Posterior cingulate gyrus (tissue), 11 donors: ENCODE measurements around the gene LYPD5.
"Not testable (repeated sequence)": the region's sequence is repeated elsewhere in the genome, so short reads cannot be mapped to it uniquely, and the experiment has no call there.

ENCODE experiments used
- DNase-seq, 10 donors: peaks; one replicate each; pipeline versions ENCODE4 v3.0.0 to v3.0.0-alpha.2; 2020 to 2021; ENCODE audit warnings: mixed read lengths in 3 of 10
- intact Hi-C: fragments of 100-400 bp; cut with DNase I; formaldehyde crosslinking; loops from one replicate; pipeline ENCODE4 v1.15.1; 2023

Gene LYPD5, protein sequence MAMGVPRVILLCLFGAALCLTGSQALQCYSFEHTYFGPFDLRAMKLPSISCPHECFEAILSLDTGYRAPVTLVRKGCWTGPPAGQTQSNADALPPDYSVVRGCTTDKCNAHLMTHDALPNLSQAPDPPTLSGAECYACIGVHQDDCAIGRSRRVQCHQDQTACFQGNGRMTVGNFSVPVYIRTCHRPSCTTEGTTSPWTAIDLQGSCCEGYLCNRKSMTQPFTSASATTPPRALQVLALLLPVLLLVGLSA

DNA sequence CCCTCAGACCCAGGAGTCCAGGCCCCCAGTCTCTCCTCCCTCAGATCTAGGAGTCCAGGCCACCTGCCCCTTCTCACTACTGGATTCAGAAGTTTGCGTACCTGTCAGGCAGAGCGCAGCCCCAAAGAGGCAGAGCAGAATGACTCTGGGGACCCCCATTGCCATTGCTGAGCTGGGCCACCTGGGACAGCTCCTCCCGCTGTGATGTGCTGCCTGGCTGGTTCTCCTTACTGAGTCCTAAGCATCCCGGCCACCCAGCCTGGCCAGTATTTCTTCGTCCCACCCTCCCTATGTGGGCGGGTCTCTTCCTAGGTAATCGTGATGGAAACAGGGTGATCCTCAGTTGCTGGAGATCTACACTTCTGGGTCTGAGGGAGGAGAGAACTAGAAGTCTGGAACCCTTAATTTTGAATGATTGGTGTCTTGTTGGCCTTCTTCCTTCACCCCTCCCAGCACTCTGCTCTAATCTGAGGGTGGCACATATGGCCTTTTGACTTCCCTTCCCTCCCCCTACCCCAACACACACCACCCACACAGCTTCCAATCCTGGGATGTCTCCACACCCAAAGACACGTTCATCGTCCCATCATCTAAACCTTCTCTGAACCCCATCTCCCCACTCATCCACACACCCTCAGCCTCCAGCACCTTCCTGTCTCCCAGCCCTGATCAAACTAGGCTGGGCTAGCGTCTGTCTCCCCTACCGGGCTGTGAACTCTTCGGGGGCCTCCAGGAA lies at the start of gene LYPD5:
TSS of gene LYPD5 (minus strand) at position 232 of the 736 bp plus-strand sequence. CDS start at position 165, 67 bp downstream.
- intact Hi-C loops: no loop called here
- DNase-seq: no peak

DNA sequence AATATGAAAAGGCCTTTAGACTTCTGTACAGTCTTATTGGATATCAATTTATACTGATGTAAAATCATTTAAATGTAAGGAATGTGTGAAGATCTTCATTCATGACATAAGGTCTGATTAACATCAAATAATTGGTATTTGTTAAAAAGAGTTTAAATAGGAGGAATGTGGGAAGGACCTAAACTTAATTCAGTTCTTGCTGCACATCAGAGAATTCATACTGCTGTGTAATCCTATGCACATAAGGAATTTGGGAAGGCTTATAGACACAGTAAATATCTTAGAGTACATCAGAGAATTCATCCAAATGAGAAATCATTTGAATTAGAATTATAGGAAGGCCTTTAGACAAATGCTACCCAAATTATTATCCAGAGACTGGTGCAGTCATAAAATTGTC lies 46.6 kb upstream of the LYPD5 start:
- no peak for DNase-seq
- intact Hi-C loops: no loop called here

DNA sequence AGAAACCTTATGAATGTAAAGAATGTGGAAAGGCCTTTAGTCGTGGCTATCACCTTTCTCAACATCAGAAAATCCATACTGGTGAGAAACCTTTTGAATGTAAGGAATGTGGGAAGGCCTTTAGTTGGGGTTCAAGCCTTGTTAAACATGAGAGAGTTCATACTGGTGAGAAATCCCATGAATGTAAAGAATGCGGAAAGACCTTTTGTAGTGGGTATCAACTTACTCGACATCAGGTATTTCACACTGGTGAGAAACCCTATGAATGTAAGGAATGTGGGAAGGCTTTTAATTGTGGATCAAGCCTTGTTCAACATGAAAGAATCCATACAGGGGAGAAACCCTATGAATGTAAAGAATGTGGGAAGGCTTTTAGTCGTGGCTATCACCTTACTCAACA lies 45.6 kb upstream of the LYPD5 start:
- intact Hi-C loops: no loop called here
- no peak for DNase-seq

DNA sequence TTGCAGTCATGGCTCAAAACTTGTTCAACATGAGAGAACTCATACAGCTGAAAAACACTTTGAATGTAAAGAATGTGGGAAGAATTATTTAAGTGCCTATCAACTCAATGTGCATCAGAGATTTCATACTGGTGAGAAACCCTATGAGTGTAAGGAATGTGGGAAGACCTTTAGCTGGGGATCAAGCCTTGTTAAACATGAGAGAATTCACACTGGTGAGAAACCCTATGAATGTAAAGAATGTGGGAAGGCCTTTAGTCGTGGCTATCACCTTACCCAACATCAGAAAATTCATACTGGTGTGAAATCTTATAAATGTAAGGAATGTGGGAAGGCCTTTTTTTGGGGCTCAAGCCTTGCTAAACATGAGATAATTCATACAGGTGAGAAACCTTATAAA lies 45.0 kb upstream of the LYPD5 start:
- intact Hi-C loops: no loop called here
- DNase-seq: no peak

DNA sequence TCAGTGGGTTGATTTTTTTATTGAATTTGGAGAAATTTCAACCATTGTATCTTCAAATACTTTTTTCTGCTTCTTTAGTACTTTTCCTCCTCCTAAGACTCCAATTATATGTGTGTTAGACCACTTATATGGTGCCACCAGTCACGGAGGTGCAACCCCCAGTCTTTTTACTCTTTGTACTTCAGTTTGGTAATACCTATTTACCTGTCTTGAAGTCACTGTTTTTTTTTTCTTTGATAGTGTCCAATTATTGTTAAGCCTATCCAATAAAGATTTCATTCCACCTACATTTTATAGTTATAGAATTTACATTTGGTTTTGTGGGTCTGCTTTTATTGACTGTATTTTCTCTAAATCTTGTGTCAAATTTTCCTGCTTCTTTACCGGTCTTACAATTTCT lies 39.8 kb upstream of the LYPD5 start:
- intact Hi-C loops: no loop called here
- DNase-seq: no peak

DNA sequence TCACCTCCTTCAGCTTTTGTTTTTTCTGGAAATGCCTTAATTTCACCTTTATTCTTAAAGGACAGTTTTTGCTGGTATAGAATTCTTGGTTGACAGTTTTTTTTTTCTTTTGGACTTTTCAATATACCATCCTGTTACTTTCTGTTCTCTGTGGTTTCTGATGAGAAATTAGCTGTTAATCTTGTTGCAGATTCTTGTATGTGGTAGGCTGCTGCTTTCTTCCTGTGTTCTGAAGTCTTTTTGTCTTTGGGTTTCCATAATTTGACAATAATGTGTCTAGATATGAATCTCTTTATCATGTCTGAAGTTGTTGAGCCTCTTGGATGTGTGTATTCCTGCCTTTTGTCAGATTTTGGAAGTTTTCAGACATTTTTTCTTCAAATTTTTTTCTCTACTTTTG lies 36.9 kb upstream of the LYPD5 start:
- no peak for DNase-seq
- intact Hi-C loops: no loop called here

DNA sequence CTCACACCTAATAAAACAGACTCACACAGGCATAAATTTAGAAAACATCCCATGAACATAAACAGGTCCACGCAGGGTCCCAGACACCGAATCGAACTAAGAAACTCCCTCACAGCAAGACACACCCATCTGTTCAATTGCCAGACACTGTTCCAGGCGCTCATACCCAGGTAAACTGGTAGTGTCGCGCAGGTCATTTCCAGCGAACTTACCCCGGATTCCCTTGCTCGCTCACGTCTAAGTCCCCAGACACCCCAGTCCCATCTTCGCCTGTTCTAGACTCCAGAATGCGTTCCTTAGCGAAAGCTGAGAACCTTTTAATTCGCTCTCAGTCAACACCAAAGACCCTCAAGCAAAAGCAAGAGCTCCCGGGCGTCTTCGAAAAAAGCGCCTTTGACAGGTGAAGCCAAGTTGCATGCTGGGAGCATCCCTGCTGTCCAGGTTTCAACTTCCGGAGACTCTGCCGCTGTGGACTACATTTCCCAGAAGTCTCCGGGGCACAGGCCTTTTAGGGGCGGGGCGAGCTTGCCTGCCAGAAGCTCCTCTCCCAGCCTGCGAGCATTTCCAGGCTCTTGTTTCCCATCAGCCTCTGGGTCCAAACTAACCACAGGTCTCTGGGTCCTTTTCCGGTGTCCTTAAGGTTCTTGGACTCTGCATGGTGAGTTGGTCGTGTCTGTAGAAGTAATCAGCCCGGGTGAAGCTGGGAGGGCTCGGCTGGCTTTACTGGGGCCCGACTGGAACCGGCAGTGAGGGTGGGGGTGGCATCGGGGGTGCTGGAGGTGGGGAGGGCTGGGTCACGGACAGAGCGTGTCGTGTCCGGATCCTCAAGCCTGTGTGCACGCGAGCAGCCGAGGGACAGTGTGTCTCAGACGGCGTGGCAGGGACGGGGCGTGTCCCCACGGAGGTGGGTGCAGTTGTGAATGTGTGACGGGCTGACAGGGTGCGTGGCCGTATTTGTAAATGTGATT lies 24.8 kb upstream of the LYPD5 start, which contains the start of gene ZNF283:
TSS of gene ZNF283 (plus strand) at position 535 of the 968 bp plus-strand sequence. CDS start 6,184 bp downstream, outside the sequence.
- intact Hi-C loops: loop anchor here (10.0 kb wide), 1 partner anchor 108 kb away; the partner anchor contains the start of gene ZNF45

DNA sequence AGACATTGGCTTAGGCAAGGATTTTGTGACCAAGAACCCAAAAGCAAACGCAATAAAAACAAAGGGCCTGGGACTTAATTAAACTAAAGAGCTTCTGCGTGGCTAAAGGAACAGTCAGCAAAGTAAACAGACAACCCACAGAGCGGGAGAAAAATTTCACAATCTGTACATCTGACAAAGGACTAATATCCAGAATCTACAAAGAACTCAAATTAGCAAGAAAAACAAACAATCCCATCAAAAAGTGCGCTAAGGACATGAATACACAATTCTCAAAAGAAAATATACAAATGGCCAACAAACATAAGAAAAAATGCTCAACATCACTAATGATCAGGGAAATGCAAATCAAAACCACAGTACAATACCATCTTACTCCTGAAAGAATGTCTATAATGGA lies 22.3 kb upstream of the LYPD5 start:
- intact Hi-C loops: loop anchor here (10.0 kb wide), 1 partner anchor 110 kb away; the partner anchor contains the start of gene ZNF45
- not testable (repeated sequence) for DNase-seq

More for the DNA sequence above, 24.8 kb upstream of the LYPD5 start, which contains the start of gene ZNF283:
- peak; percentile 90 to 99 (median 92) for DNase-seq

DNA sequence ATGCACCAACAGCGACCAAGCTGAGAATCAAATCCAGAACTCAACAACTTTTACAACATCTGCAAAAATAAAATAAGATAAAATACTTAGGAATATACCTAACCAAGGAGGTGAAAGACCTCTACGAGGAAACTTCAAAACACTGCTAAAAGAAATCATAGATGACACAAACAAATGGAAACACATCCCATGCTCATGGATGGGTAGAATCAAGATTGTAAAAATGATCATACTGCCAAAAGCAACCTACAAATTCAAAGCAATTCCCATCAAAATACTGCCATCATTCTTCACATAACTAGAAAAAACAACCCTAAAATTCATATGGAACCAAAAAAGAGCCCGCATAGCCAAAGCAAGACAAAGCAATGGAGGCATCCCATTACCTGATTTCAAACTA lies 21.6 kb upstream of the LYPD5 start:
- not testable (repeated sequence) for DNase-seq
- intact Hi-C loops: loop anchor here (10.0 kb wide), 1 partner anchor 111 kb away; the partner anchor contains the start of gene ZNF45

DNA sequence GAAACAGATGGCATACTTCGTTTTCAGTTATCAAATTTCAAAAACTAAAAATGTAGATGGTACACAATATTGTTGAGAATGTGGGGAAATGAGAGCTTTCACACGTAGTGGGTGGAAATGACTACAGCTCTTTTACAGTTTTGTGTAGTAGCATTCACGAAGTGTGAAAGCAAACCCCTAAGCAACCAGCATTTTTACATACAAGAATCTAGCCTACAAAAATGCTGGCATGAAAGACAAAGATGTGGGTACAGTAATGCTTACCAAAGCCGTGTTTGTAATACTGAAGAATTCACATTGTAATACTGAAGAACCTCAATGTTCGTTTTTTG lies 18.6 kb upstream of the LYPD5 start:
- intact Hi-C loops: loop anchor here (10.0 kb wide), 1 partner anchor 114 kb away; the partner anchor contains the start of gene ZNF45
- DNase-seq: no peak

DNA sequence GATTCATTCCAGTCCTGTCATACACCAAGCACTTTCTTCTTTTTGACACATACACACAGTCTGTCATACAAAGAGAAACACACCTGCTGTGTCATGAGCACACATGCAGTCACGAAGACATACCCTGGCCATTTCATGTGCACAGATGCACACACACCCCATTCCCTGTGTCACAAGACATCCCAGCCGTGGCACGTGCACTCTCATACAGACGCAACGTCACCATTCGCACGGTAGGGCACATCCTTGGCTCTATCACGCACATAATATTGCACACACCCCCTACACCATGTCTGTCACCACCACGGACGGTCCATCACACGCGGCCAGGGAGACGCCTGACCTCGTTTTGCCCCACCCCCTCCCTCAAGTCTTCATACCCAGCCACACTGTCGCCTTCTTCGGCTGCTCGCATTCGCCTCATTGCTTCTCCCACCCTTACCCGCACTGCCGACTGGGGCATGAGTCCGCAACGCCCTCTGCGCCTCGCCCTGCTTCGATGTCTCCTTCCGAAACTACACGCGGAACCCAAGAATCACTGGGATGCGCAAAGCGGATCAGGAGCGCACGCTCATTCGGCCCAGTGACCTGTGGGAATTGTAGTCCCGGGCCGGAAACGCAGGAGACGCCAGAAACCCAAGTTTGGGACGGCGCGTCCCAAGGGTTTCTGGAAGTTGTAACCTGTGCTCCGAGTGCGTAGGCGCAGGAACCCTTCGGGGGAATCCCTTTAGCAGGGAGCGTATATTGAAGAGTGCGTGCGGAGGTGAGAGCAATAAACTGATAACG lies 18.0 kb upstream of the LYPD5 start:
- intact Hi-C loops: loop anchor here (10.0 kb wide), 1 partner anchor 115 kb away; the partner anchor contains the start of gene ZNF45
- DNase-seq: peak; percentile 47 to 94 (median 66)

DNA sequence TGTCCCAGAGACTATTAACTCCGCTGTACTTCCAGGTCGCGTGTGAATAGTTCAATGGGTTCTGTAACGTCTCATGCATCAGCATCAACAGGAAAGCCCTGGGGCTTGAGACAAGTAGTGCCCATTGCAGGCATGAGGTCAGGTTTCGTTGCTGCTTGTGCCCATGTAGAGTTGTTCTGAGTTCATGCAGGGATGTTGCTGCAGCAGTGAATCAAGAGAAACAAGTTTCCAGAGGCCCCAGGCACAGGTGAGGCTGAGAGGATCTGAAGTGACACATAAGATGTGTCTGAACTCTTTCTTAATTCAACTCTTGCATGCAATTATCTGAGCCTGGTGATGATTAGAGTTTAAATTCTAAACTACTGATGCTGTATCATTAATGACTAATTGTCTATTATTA lies 16.3 kb upstream of the LYPD5 start:
- intact Hi-C loops: no loop called here
- no peak for DNase-seq

DNA sequence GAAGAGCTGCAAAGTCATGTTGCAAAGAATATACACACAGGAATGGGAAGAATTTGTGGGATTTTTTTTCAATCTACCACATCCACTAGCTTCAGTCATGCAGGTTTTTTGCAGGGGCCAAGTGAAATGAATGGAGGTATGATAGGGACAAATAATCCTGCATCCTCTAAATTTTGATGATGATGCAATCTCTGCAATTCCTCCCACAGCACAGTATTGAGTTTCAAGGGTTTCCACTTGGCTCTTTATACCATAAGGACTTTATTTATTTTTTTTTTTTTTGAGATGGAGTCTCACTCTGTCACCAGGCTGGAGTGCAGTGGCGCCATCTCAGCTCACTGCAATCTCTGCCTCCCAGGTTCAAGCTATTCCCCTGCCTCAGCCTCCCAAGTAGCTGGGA lies 15.2 kb upstream of the LYPD5 start:
- intact Hi-C loops, DNase-seq: not testable (repeated sequence)

DNA sequence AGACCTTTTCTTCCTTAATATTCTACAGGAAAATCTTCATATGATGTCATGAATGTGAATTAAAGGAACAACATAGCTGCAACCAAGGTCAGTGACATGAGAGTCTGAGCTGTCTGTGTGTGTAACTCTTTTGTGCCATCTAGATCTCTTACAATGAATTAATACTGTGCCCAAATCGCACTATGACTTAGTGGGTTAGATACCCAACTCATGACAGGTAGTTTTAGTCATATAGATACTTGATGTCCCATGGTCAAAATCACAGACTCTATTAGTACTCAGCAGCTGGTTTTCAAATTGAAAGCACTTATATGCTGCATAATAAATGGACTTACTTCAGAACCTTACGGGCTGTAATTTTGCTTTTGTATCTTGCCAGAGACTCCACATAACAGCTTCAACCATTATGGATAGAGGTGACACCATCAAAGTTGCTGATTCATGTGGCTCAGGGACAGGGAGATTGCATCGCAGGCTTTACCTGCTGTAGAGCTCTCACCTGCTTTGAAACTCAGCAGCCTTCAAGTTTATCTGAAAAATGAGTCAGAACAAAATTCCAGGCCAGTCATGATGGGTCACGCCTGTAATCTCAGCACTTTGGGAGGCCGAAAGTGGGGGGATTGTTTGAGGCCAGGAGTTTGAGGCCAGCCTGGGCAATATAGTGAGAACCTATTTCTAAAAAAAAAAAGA lies 12.6 kb upstream of the LYPD5 start:
- intact Hi-C loops: no loop called here
- DNase-seq: no peak

DNA sequence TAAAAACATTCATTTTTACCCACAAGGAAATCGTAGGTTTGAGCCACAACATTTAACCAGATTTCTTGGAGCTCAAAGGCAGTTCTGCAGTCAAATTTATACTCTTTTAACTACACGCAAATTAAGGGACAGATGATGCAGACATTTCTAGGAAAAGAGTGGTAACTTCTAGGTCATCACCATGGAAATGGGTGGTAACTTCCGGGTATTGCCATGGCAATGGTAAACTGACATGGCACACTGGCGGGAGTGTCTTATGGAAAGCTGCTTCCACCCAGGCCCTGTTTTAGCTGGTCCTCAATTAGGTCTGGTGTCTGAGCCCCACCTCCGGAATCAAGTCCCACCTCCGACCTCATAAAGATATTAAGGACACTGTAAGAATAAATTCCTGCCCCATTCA lies 10.4 kb upstream of the LYPD5 start:
- DNase-seq: no peak
- intact Hi-C loops: no loop called here

DNA sequence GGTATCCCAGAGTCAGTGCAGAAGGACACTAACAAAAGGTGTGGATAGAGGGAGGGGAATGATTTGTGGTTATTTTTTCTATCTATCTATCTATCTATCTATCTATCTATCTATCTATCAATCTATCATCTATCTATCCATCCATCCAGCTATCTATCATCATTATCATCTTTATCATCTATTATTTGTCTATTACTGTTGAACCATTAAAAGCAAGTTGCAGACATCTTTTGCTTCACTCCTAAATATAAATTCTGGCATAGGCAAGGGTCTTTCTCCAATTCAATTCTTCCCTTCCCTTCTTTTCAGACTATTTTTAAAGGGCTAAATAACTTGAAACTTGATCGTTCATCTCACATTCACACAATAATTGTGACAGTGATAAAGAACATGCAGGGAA lies 10.0 kb upstream of the LYPD5 start:
- DNase-seq: no peak
- intact Hi-C loops: no loop called here

DNA sequence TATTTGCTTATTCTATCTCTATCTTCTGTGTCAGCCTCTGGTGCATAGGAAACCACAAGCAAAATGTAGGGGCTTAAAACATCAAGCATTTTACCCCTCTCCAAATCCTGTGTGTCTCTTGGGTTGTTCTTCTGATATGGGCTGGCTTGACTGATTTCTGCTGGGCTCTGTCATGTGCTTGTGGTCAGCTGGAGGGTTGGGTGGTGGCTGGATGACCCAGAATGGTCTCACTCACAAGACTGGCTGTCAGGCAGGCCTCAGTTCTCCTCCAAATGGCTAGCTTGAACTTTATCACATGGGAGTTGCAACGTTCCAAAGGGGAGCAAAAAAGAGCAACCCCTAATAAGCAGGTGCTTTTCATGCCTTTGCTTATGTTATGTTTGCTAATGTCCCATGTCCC lies 9.6 kb upstream of the LYPD5 start:
- intact Hi-C loops: no loop called here
- no peak for DNase-seq

DNA sequence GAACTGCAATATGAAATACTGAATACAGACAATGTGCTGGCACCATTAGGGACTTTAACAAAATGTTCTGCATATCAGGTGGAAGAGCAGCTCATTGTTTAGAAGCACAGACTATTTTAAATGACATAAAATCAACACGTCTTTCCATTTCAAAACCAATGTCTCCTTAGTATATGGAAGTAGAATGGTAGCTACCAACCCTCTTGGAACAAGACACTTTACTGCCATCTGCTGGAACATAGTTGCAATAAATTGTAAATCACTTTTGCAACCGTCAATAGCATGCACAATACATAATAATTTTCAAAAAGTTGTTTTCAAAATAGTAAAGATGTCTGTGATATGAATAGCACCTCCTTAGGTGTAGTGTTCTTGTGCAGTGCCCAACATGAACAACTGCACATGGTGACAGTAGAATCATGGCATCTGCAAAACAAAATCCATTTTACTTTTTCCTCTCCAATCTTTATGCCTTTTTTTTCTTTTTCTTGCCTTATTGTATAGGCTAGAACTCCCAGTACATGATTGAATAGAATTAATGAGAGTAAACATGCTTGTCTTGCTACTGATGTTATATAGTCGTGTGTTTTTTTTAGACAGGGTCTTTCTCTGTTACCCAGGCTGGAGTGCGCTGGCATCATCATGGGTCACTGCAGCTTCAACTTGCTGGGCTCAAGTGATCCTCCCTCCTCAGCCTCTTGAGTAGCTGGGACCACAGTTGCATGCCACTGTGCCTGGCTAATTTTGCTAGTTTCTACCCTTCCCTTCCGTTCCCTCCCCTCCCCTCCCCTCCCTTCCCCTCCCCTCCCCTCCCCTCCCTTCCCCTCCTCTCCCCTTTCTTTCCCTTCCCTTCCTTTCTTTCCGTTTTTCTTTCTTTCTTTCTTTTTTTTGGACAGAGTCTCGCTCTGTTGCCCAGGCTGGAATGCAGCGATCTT lies 7.8 kb upstream of the LYPD5 start:
- intact Hi-C loops: no loop called here
- no peak for DNase-seq
